IMR-90 (cell line): Measurements from ENCODE around the gene MGAT3.

ENCODE experiments used
- CTCF ChIP-seq: conservative IDR thresholded peaks from 2 replicates; pipeline ENCODE4 v1.5.1; 2012; ENCODE audit warnings: mild to moderate bottlenecking, low read depth, low read length, improper control_type of control experiment
- MXI1 ChIP-seq: IDR thresholded peaks from 2 replicates; pipeline ENCODE4 v1.6.1; 2012; ENCODE audit warnings: low read depth, mild to moderate bottlenecking, low read length, moderate library complexity, borderline replicate concordance
- POLR2A ChIP-seq: IDR thresholded peaks from 2 replicates; pipeline ENCODE4 v1.6.1; 2012; ENCODE audit warnings: mild to moderate bottlenecking, low read depth, low read length
- RAD21 ChIP-seq: IDR thresholded peaks from 2 replicates; pipeline ENCODE4 v1.6.1; 2012; ENCODE audit warnings: low read length, improper control_type of control experiment
- RCOR1 ChIP-seq: IDR thresholded peaks from 2 replicates; pipeline ENCODE4 v1.6.1; 2012; ENCODE audit warnings: mild to moderate bottlenecking, low read length, improper control_type of control experiment; ENCODE audit not compliant: insufficient replicate concordance
- USF2 ChIP-seq: fragments of 150-350 bp; IDR thresholded peaks from 2 replicates; pipeline ENCODE4 v1.6.1; 2017; ENCODE audit warnings: mild to moderate bottlenecking, antibody characterized with exemption, low read length, low read depth

- TF ChIP-seq USF2 = no peak
- no peak for TF ChIP-seq CTCF
- no peak for TF ChIP-seq RAD21
- TF ChIP-seq RCOR1 = no peak
- no peak for TF ChIP-seq POLR2A
- TF ChIP-seq MXI1 = no peak
Measured at GRCh38 chr22:39418696-39419095, 38.1 kb upstream of the MGAT3 start.
